NCI-H1436 (cell line): Measurements from ENCODE around the gene EIF4E3.

Experiments
- DNase-seq: peaks from one replicate; lab custom pipeline; 2025; lab: John Stamatoyannopoulos, UW

Gene EIF4E3

DNA sequence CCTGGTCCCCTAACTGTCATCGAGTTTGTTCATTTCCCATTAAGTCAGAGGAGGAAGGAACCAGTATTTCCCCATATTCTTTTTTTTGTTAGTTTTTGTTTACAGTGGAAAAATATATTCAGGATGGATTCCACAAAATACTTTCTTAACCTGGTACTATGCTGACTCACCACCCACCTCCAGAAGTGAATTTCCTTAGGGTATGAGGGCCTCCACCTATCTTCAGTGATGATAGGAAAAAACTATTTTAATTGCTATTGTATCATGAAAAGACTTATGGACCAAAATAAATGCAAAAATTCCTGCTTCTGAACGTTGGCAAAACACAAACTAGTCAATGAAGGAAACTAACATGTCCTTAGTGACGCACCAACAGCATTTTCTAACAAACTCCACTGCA is 77.5 kb downstream of the EIF4E3 start:
- DNase-seq, result no peak

DNA sequence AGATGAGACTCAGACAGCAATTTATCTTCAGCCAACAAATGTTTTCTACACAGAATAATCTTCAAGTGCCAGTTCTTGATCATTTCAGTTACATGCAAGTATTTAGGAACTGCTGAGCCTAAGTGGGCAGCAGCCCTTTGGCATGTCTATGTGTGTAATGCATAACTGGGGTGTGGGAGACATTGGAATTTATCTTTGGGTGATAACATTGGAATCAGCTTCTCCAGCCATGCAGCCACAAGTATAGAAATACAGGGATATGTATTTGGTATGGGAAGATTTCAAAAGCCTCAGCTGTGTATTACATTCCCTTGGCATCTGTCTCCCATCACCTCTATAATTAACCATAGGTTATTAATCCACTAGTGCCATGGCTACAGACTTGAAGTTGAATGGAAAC is 78.2 kb downstream of the EIF4E3 start:
- DNase-seq, result no peak

DNA sequence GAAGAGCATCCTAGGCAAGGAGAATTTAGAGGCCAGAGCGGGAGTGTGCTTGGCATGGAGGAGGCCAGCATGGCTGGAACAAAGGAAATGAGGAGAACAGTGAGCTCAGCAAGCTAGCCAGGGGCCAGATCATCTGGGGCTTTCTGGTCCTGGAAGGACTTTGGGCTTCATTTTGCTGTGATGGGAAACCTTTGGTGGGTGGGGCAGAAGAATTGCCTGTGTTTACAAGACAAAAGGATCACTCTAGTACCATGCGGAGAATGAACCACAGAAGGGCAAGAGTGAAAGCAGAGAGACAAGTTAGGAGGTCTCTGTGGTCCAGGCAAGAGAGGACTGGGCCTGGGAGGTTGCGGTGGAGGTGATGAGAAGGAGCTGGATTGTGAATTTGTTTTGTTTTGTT is 80.1 kb downstream of the EIF4E3 start:
- no peak for DNase-seq

DNA sequence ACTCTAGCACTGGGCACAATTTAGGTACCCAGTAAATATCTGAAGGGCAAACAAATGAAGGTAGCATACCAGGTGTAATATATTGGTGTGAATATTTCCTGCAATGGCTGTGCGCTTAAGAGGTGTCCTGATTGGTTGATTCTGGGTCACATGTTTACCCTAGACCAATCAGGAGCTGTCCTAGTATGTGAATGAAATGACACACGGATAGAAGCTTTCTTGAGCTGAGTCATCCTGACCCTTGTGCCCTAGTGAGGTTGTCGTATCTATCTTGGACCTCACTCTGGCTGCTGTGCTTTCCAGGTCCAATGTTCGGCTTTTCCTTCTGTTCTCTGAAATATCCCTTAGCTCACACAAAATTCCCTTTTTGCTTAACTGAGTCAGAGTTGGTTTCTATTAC is 83.5 kb downstream of the EIF4E3 start:
- no peak for DNase-seq

DNA sequence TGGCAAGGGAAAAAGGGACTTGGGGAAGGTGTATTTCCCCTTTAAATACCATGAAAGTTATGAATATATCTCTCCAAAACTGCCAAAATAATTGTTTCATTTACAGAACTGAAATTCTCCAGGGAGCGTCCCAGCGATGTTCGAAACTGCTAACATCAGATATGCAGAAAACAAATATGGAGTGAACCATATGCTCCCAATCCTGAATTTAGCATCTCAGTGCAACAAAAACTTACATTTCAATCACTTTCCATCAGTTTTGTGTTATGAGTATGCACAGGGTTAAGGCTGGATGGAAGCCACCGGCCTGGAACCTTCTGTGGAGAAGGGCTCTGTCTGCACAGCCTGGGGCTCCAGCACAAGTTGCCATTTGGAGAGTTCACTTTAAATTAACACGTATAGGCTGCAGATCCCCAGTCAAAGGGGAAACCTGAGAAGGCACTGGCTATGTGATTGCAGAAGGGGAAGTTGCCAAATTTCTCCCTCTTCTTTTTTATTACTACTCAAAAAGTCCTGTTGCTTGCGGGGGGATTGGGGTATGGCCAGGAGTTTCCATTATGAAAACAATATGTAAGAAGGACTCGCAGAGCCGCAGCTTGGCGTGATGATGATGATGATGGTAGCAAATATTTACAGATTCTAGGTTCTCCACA is 84.7 kb downstream of the EIF4E3 start:
- no peak for DNase-seq

DNA sequence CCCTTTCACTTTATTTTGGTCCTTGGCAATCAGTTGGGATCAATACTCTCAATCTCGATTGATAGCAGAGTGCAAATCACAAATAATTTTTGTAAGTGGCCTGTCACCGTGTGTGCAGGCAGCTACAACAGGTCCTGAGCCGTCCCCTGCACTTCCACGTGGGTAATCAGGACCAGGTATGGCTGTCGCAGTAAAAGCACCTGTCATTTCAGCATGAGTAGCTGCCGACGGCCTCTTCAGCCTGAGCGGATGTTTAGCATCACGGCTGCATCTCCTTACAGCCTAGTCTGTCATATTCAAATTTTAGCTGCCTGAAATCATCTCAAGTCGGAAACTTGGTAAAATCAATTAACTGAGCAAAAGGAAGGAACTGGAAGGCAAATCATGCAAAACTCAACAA is 88.7 kb downstream of the EIF4E3 start:
- no peak for DNase-seq

DNA sequence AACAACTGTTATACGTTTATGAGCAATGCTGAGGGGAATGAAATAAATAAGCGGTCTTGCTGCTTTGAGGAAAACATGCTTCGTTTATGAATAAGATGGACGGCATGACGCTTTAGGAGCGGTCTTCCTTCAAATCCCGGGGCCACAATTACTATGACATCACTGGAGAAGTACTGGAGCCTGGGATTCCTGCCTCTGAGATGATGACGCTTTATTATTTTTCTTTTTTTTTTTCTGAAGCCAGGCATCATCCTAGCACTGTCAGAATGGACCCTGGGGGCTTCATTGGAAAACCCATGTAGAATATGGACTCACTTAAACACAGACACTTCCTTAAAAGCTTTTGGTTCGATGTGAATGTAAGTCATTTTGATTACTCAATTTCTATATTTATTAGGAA is 89.2 kb downstream of the EIF4E3 start:
- no peak for DNase-seq

DNA sequence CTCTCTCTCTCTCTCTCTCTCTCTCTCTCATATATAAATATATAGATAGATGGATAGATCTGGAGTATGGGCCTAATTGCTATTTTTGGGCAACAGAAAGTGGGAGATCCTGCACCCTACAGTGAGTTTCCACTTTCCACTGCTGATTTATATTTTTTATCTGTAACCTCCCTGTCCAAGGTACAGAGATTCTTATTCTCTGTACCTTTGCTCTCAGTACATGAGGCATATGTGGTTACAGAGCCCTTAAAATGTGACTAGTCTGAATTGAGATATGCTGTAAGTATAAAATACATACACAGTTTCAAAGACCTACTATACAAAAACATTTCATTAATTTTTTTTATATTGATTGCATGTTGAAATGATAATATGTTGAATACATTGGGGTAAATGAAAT is 90.5 kb downstream of the EIF4E3 start:
- DNase-seq, result no peak

DNA sequence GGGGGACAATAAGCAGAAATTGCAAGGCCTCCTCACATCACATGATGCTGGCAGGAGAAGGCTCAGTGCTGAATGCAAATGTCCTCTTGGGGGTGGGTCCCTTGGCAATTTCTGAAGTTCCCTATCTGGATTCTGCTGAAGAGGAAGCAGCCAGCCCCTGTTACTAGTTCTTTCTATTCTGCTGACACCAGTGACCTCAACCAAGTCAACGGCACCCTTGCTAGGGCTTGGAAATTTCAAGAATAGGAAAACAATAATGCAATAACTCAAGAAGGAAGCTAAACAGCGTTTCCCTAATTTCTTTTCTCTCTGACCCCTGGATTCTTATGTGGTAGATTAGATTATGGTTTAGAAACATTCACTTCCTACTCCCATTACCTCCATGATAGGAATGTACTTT is 95.5 kb downstream of the EIF4E3 start:
- DNase-seq, result no peak

DNA sequence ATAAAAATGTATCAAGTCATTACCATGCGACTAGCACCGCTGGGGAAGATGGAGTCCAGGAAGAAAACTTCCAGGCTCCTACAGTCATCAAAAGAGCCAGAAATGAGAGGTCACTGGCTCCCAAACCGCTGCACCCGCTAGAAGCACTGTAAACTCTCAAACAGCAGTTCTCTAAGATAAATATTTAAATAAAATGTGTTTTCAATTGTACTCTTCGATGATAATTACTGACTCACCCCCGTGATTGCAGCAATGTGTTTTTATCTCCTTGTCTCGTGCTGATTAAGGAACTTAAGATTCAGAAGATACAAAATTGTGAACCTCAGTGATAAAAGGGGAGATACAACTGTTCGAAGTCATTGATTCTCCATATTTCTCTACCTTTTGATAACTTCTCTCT is 95.9 kb downstream of the EIF4E3 start:
- DNase-seq, result no peak

DNA sequence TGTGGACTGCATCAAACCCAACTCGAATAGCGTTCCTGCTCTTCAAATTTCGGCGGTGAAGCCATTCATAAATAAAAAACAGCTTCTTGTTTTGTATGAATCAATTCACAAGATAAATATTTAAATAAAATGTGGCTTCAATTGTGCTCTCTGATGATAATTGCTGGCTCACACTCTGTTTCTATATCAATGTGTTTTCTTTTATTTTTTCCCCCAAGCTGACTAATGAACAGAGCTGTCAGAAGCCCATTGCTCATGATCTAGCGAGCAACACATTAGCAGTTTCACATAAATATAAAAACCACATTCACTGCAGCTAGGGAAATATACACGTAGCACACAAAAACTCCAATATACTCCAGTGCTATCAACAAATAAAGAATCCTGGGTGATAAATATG is 96.7 kb downstream of the EIF4E3 start:
- no peak for DNase-seq

DNA sequence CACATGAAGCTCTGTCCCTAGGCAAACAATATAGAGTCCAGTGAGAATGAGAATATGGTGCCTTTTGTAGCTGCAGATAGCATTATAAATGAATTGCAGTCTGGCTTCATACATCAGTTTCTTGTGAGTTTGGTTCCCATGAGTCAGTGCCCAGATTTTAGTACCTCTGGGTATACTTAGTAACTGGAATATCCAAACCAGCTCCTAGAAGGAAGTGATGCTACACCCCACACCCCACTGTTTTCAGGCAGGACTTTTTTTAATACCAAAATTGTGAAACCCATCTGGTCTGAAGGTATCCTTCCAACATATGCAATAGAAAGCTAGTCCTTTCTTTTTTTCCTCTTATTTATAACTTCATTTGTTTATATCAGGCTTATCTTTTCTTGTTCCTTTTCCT is 99.5 kb downstream of the EIF4E3 start:
- no peak for DNase-seq
